NCI-H2081 treated with DMSO at 0.1 percent for 48 hours (cell line): Measurements from ENCODE around the gene LRRFIP1.
"Not testable (repeated sequence)": the region's sequence is repeated elsewhere in the genome, so short reads cannot be mapped to it uniquely, and the experiment has no call there.

Source experiments
- DNase-seq: peaks from one replicate; lab custom pipeline; 2025; lab: John Stamatoyannopoulos, UW

LRRFIP1 gene

DNA sequence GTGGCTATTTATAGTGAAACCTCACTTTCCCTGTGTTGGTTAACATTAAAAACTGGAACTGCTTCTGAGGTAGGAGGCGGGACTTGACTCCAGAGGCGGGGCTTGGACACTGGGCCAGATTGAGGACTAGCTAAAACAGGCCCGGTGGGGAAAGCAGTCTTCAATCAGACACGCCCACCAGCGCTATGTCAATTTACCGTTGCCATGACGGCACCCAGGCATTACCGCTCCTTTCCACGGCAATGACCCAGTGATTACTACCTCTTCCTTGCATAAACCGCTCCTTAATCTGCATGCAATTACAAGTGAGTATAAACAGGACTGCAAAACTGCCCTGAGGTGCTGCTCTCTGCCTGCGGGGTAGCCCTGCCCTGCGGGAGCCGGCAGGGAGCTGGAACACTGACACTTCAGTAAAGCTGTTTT lies 35.3 kb downstream of the LRRFIP1 start:
- peak; percentile 69 for DNase-seq

DNA sequence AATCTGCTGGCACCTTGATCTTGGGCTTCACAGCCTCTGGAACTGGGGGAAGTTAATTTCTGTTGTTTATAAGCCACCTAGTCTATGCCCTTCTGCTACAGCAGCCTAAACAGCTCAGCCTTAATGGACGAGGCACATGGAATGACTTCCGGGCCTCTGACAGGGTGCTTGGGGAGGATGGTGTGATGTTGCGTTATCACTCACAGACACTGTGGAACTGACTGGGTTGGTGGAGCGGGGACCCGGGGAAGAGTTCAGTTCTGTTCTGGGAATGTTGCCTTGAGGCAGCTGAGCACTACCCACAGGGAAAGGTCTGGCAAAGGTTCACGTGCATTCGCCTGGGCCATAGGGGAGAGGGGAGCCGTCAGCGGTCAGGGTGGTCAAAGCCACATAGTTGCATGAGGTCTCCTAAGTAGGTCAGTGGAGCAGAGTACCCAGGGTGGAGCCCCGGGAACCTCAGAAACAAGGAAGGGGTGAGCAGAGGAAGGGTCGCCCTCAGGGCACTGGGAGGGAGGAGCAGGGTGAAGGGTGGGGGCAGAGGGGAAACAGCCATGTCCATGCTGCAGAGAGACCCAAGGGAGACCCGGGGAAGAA lies 36.2 kb downstream of the LRRFIP1 start:
- DNase-seq, result no peak

GRCh38 chr2:237664151-237664550 lies 36.8 kb downstream of the LRRFIP1 start:
- DNase-seq, result no peak

DNA sequence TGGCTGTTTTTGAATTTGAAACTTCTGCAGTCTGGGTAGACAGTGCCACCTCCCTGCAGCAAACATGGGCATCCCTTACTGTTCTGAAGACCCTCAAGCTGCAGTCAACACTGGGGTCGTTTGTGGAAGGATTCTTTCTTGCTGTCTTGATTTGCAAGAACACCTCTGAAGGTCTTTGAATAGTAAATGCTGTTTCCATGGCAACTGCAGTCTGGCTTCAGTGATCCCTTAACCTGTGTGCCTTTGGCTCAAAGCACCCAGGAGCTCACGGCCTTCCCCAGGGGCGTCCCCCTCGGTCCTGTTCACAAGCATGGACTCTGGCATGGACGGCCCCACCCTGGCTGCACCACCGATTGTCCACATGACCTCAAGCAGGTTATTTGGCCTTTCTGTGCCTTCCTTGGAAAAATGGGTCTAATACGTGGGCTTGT lies 38.3 kb downstream of the LRRFIP1 start:
- no peak for DNase-seq

GRCh38 chr2:237666606-237667005 lies 39.2 kb downstream of the LRRFIP1 start:
- no peak for DNase-seq

DNA sequence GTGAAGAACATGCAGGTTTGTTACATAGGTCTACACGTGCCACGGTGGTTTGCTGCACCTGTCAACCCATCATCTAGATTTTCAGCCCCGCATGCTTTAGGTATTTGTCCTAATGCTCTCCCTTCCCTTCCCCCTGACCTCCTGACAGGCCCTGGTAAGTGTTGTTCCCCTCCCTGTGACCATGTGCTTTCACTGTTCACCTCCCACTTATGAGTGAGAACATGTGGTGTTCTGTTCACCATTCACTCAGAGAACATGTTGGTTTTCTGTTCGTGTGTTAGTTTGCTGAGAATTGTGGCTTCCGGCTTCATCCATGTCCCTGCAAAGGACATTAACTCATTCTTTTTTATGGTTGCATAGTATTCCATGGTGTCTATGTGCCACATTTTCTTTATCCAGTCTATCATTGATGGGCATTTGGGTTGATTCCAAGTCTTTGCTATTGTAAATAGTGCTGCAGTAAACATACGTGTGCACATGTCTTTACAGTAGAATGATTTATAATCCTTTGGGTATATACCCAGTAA lies 39.7 kb downstream of the LRRFIP1 start:
- not testable (repeated sequence) for DNase-seq

DNA sequence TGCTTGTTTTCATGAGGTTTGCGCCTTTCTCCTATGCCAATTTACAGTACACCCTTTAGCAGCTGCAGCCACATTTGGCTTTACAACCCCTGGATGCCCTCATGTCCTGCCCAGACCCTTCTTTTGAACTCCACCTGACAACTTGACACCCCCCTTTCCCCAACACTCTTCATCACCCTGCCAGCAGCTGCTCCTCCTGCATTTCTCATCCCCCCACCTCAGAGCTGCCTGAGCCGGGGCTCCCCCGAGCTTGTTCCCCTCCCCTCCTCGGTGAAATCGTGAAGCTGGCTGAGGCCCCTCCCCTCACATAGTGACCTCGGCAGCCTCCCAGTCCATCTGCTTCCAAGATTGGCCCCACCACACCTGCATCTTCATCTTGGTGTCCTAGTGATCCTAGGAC lies 40.5 kb downstream of the LRRFIP1 start:
- DNase-seq, result no peak

DNA sequence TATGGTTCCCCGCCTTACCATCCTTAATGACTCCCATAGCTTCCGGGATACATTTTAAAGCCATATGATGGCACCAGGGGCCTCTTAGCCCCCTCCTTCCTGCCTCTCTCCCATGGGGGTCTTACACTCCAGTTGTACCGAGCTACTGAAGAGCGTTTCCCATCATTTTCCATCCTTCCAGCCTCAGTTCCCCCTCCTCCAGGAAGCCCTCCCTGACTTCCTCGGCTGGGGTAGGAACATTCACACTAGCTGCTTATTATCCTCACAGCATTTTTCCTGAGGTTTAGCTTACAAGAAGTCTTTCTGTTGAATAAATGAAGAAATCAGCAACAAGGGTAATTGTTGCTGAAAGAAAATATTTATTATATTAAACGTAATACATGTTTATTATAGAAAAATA lies 41.1 kb downstream of the LRRFIP1 start:
- no peak for DNase-seq

GRCh38 chr2:237669283-237669627 lies 41.9 kb downstream of the LRRFIP1 start:
- DNase-seq, result no peak

GRCh38 chr2:237669628-237670392 lies 42.4 kb downstream of the LRRFIP1 start:
- DNase-seq, result no peak

DNA sequence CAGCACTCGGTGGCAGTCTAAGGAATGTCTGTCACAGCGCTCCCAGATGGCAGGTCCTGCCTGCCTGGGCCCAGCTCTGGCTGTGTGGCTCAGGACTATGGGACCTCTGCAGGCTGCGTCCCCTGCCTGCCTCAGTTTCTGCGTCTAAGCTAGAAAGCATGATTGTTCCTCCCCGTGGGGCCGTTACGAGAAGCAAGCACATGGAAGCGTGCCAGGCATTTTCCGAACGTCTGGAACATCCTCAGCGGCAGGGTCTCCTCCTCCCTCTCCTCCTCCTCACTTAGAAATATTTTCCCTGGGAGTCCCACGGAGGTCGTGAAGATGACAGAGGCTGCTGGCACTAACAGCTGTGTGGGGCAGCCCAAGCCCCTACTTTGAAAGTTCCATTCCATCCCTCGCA lies 43.3 kb downstream of the LRRFIP1 start:
- DNase-seq, result no peak

GRCh38 chr2:237671466-237672138 lies 44.2 kb downstream of the LRRFIP1 start:
- DNase-seq, result no peak

- DNase-seq, result no peak
Observed at GRCh38 chr2:237672731-237673129, 45.3 kb downstream of the LRRFIP1 start.

GRCh38 chr2:237673130-237674001 lies 46.0 kb downstream of the LRRFIP1 start:
- DNase-seq, result peak; percentile 42

DNA sequence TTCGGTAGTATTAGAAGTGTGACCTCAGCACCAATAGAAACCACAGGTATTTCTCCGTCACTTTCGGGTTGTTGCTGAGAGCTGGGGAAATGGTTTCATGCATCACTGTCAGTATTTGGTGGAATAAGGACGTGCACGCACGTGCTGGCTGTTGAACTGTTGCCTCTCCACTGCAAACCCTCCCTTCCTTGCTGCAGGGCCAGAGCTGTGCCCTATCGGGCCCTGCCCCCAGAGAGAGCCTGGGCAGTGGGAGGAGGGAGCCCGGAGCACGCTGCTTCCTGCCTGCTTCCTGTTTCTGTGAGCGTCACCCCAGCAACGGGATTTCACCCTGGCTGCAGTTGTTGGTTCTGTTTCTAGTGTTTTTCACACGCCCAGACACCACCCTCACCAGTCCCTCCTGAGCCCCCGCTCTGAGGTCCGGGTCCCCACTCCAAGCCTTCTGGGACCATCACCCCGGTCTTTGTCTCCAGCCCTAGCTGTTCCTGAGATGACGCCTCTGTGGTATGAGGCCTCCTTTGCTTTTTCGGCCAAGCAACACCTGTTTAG lies 47.4 kb downstream of the LRRFIP1 start:
- DNase-seq, result no peak

DNA sequence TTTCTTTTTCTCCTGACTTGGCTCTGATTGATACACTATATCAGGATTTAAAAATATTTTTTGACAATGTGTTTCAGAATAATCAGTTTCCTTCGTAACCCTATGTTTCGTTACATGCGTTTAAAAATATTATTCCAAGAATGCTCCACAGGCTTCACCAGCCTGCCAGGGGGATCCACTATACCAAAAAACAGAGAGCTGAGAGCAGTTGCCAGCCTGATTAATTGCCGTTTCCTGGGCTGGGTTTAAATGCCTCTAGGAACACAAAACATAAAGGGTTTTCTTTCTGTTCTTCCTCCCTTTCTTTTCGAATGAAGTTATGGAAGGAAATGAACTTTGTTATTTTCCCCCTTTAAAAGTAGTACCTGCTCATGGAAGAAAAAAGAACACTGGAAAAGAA lies 47.9 kb downstream of the LRRFIP1 start:
- no peak for DNase-seq

DNA sequence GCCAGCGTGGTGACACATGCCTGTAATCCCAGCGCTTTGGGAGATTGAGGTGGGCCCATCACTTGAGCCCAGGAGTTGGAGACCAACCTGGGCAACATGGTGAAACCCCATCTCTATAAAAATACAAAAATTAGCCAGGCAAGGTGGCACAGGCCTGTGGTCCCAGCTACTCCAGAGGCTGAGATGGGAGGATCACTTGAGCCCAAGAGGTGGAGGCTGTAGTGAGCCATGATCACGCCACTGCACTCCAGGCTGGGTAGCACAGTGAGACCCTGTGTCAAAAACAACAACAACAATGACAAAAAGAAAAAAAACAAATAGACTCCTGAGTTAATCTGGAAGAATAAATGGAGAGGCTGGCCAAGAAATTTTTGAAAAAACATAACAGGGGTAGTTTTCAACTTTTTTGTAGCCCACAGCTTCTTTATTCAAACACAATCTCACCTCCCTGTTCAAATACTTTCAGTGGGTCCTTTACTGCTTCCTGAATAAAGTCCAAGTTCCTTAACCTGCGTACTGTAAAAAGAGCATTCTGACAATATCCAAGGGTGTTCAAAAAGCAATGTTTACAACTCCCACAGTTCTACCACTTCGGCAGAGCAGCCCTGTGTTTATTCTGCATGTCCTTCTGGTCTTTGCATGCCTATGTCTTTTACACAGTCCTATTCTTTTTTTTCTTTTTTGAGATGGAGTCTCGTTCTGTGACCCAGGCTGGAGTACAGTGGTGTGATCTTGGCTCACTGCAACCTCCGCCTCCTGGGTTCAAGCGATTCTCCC lies 53.5 kb downstream of the LRRFIP1 start:
- DNase-seq, result no peak

- no peak for DNase-seq
Observed at GRCh38 chr2:237682151-237682550, 54.8 kb downstream of the LRRFIP1 start.

DNA sequence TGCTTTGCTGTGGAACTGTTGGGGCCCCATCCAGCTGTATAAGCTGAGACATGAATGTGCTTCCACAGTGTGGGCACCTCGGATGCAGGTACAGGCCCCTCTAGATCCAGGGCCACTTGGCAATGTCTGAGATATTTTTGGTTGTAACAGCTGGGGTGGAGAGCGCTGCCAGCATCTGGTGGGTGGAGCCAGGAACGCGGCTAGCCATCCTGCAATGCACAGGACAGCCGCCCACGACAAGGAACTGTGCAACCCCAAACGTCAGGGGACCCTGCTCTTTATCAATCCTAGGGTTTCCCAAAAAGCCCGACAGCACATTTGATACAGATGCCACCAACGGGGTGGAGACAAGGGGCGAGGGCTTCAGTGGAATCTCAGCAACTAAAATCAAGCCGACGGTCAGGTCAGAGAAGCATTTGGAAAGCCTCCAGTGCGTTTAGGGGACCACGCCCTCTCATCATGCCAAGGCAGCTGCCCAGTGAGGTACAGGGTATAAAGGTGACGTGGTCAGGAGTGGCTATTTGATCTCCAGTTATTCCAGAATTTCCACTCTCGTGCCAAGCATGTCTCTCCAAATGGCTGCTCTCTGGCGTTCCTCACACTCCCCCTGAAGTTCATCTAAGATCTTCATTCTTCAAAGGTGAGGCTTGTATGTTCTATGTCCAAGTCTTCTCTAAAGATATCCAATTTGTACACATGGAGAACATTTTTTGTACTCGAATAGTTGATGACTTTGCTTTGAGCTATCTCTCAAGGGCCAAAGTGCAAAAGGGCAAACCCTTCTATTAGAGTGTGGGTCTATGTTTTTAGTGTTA lies 55.7 kb downstream of the LRRFIP1 start:
- no peak for DNase-seq

GRCh38 chr2:237685408-237685807 lies 58.0 kb downstream of the LRRFIP1 start:
- DNase-seq, result no peak
